ENCODE data around the gene KIRREL3. TPM values are rescaled to one million over a fixed set of nuclear protein-coding genes. Genes with fewer than 3 reads are reported as not detected.

KIRREL3 gene
- total RNA-seq, 2 experiments from 2014 or later: not detected

DNA sequence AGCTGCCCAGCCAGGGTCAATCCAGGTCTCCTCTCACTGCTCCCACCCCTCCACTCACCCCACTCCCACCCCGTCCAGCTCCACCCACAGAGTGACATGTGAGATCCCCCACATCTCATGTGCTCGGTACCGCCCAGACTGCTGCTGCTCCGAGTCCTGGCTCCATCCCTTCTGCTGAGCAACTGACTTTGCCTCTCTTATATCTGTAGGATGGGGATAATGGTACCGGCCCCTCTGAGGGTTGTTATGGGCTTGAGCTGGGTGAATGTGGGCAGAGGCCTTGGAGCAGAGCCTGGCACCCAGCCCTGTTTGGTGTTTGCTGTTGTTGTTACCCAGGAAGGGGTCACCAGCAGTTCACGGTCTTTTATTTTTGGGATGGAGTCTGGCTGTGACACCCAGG, 568.0 kb downstream of the KIRREL3 start:
- POLR2A ChIA-PET: no interaction called here

GRCh38 chr11:126432065-126432461, 568.5 kb downstream of the KIRREL3 start:
- intact Hi-C loops (cut with DNase I, micrococcal nuclease): loop anchor here in 1 of 2 experiments (10.0 kb wide), 1 partner anchor 443 kb away; no protein-coding TSS in a partner anchor
- no peak for ATAC-seq (ENCODE audit: poor library complexity)
- POLR2A ChIA-PET: no interaction called here

More for the DNA sequence above, 568.0 kb downstream of the KIRREL3 start:
- DNase-seq: no peak
- H3K4me3 Mint-ChIP-seq: no peak overlapping the region
- no peaks in the 10 kb centered on the region for H3K9me3 ChIP-seq (ENCODE audit: control insufficient read depth in 1 of 2, insufficient read depth in 1 of 2, low read length in 2 of 2)
- no peak overlapping the region for H3K27ac ChIP-seq (ENCODE audit: low read depth in 1 of 2, low read length in 2 of 2)
- TF ChIP-seq, protein P1, sequence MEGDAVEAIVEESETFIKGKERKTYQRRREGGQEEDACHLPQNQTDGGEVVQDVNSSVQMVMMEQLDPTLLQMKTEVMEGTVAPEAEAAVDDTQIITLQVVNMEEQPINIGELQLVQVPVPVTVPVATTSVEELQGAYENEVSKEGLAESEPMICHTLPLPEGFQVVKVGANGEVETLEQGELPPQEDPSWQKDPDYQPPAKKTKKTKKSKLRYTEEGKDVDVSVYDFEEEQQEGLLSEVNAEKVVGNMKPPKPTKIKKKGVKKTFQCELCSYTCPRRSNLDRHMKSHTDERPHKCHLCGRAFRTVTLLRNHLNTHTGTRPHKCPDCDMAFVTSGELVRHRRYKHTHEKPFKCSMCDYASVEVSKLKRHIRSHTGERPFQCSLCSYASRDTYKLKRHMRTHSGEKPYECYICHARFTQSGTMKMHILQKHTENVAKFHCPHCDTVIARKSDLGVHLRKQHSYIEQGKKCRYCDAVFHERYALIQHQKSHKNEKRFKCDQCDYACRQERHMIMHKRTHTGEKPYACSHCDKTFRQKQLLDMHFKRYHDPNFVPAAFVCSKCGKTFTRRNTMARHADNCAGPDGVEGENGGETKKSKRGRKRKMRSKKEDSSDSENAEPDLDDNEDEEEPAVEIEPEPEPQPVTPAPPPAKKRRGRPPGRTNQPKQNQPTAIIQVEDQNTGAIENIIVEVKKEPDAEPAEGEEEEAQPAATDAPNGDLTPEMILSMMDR (IDR thresholded peaks at IDR 0.05): no peak
- CTCF ChIA-PET: no interaction called here
- H3K9me3 Mint-ChIP-seq: no peaks in the 10 kb centered on the region
- H3K4me3 ChIP-seq (ENCODE audit: low read length): no peak overlapping the region
- no peaks in the 10 kb centered on the region for H3K27me3 Mint-ChIP-seq
- no peaks in the 10 kb centered on the region for H3K27me3 ChIP-seq (ENCODE audit: control insufficient read depth in 1 of 2, insufficient read depth in 2 of 2, low read length in 2 of 2)
- intact Hi-C loops (cut with DNase I, micrococcal nuclease): loop anchor here in 1 of 2 experiments (10.0 kb wide), 1 partner anchor 442 kb away; no protein-coding TSS in a partner anchor
- H3K4me1 ChIP-seq (ENCODE audit: insufficient read depth, low read length): no peaks in the 10 kb centered on the region
- no peaks in the 10 kb centered on the region for H3K36me3 Mint-ChIP-seq (ENCODE audit: low read depth)
- H3K36me3 ChIP-seq (ENCODE audit: insufficient read depth, low read length): no peaks in the 10 kb centered on the region
- ATAC-seq (ENCODE audit: poor library complexity): no peak
- H3K4me1 Mint-ChIP-seq (ENCODE audit: low read depth): no peaks in the 10 kb centered on the region
- H3K27ac Mint-ChIP-seq: no peak overlapping the region

DNA sequence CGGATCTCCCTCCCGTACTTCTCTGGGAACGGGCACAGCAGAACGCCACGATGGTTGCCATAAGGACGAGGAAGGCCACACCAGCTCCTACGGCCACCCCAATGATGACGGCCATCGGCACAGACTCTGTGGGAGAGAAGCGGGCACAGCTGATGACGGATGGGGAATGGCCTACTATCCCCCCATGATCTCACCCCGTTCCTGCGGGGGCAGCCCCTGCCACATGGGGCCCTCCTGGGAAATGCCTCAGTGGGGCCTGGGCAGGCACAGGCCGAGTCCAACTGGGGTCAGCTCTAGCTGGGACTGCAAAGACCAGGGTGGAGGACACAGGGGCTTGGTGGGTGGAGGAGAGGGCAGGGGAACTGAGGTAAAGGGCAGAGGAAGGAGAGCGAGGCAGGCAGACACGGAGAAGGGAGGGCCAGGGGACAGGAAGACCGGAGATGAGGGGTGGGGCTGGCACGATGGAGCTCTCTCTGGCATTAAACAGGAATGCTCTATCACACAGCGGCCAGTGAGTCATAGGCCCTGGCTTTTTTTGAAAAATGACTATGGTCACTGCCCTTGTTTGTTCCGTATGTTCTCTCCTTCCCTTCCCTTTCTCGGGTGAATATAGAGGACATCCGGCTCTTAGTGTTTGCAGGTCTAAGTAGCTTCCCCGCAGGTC, 569.0 kb downstream of the KIRREL3 start:
- H3K4me3 Mint-ChIP-seq: no peak overlapping the region
- H3K9me3 ChIP-seq (ENCODE audit: control insufficient read depth in 1 of 2, insufficient read depth in 1 of 2, low read length in 2 of 2): no peaks in the 10 kb centered on the region
- no peaks in the 10 kb centered on the region for H3K36me3 ChIP-seq (ENCODE audit: insufficient read depth, low read length)
- no peak for DNase-seq
- H3K4me1 ChIP-seq (ENCODE audit: insufficient read depth, low read length): no peaks in the 10 kb centered on the region
- no peaks in the 10 kb centered on the region for H3K4me1 Mint-ChIP-seq (ENCODE audit: low read depth)
- ChIA-PET POLR2A (no interaction called here), CTCF (no interaction called here)
- no peaks in the 10 kb centered on the region for H3K27me3 ChIP-seq (ENCODE audit: control insufficient read depth in 1 of 2, insufficient read depth in 2 of 2, low read length in 2 of 2)
- TF ChIP-seq, protein P1 (IDR thresholded peaks at IDR 0.05): no peak
- no peaks in the 10 kb centered on the region for H3K27me3 Mint-ChIP-seq
- no peak overlapping the region for H3K27ac ChIP-seq (ENCODE audit: low read depth in 1 of 2, low read length in 2 of 2)
- H3K4me3 ChIP-seq (ENCODE audit: low read length): no peak overlapping the region
- H3K27ac Mint-ChIP-seq: no peak overlapping the region
- intact Hi-C loops (cut with DNase I, micrococcal nuclease): loop anchor here in 1 of 2 experiments (10.0 kb wide), 1 partner anchor 443 kb away; no protein-coding TSS in a partner anchor
- no peaks in the 10 kb centered on the region for H3K9me3 Mint-ChIP-seq
- H3K36me3 Mint-ChIP-seq (ENCODE audit: low read depth): no peaks in the 10 kb centered on the region
- no peak for ATAC-seq (ENCODE audit: poor library complexity)

More at GRCh38 chr11:126432065-126432461, 568.5 kb downstream of the KIRREL3 start:
- Mint-ChIP-seq H3K4me3 (no peak overlapping the region), H3K4me1 (ENCODE audit: low read depth) (no peaks in the 10 kb centered on the region), H3K36me3 (ENCODE audit: low read depth) (no peaks in the 10 kb centered on the region), H3K27me3 (no peaks in the 10 kb centered on the region), H3K27ac (no peak overlapping the region), H3K9me3 (no peaks in the 10 kb centered on the region)
- Histone ChIP-seq H3K9me3 (ENCODE audit: control insufficient read depth in 1 of 2, insufficient read depth in 1 of 2, low read length in 2 of 2) (no peaks in the 10 kb centered on the region), H3K4me3 (ENCODE audit: low read length) (no peak overlapping the region), H3K36me3 (ENCODE audit: insufficient read depth, low read length) (no peaks in the 10 kb centered on the region), H3K27ac (ENCODE audit: low read depth in 1 of 2, low read length in 2 of 2) (no peak overlapping the region), H3K4me1 (ENCODE audit: insufficient read depth, low read length) (no peaks in the 10 kb centered on the region), H3K27me3 (ENCODE audit: control insufficient read depth in 1 of 2, insufficient read depth in 2 of 2, low read length in 2 of 2) (no peaks in the 10 kb centered on the region)
- CTCF ChIA-PET: no interaction called here
- no peak for DNase-seq
- TF ChIP-seq, protein P1 (IDR thresholded peaks at IDR 0.05): no peak

Measured in CD4-positive, alpha-beta T cell (primary cell).